ENCODE measurements around the gene ROR2. TPM values are rescaled to one million over a fixed set of nuclear protein-coding genes. Genes with fewer than 3 reads are reported as not detected.

Gene ROR2
- total and polyA plus RNA-seq, 2 donors (not counting 3 experiments of a cell fraction or from before 2014, with no cell fraction given), result not detected

GRCh38 chr9:91680106-91680505 lies 269.9 kb downstream of the ROR2 start:
- Histone ChIP-seq H3K79me2 (ENCODE audit: control insufficient read depth, insufficient read depth, low read length) (no peaks in the 10 kb centered on the region), H3K9me1 (replicated peaks; ENCODE audit: control insufficient read depth, extremely low read depth, insufficient read depth, low read length) (no peaks in the 10 kb centered on the region), H3K36me3 (ENCODE audit: control insufficient read depth in 2 of 2, extremely low read depth in 1 of 2, insufficient read depth in 2 of 2, low read length in 2 of 2) (no peaks in the 10 kb centered on the region), H3K9me3 (replicated peaks; ENCODE audit: control insufficient read depth, insufficient read depth, low read length) (no peaks in the 10 kb centered on the region), H2AFZ (ENCODE audit: low read depth, low read length) (no peak overlapping the region), H4K20me1 (replicated peaks; ENCODE audit: control insufficient read depth, extremely low read depth, insufficient read depth, low read length) (no peaks in the 10 kb centered on the region), H3K9ac (replicated peaks; ENCODE audit: extremely low read depth, insufficient read depth, low read length) (no peak overlapping the region), H3K4me3 (replicated peaks in 1 of 3; ENCODE audit: insufficient read depth in 1 of 3, low read depth in 1 of 3, low read length in 3 of 3) (no peak overlapping the region), H3K27me3 (ENCODE audit: control insufficient read depth in 2 of 2, insufficient read depth in 2 of 2, low read length in 2 of 2) (peaks cover 0 to 2% of the 10 kb centered on the region in 2 experiments), H3K4me1 (ENCODE audit: control insufficient read depth, extremely low read depth, insufficient read depth, low read length) (no peaks in the 10 kb centered on the region), H3K4me2 (ENCODE audit: insufficient read depth, low read length) (no peak overlapping the region), H3K27ac (ENCODE audit: insufficient read depth, low read depth, low read length) (no peak overlapping the region)
- dilution Hi-C loops (cut with MboI; ENCODE audit: extremely low pct_ligation_motif_present, low sequenced_read_pairs), result no loop called here
- FAIRE-seq (no peak), DNase-seq (ENCODE audit: low read depth, low spot score) (no peak)
- no TSS peak for BruUV-seq (replicated peaks)
- ChIA-PET POLR2A (interaction anchor here (0.6 kb wide), 1 partner anchor 22 kb away, joined by 3 read pairs; no protein-coding TSS in a partner anchor), CTCF (interaction anchor here (1.0 kb wide), 1 partner anchor 765 kb away, joined by 9 read pairs; no protein-coding TSS in a partner anchor)
- TF ChIP-seq EZH2 (IDR thresholded peaks at IDR 0.05; ENCODE audit: borderline replicate concordance, low read depth, low read length, severe bottlenecking) (no peak), GATA2 (IDR thresholded peaks at IDR 0.05; ENCODE audit: insufficient read depth, insufficient read length, low read depth, low read length) (no peak), FOS (IDR thresholded peaks at IDR 0.05; ENCODE audit: borderline replicate concordance, insufficient read depth, low read length) (no peak), JUN (IDR thresholded peaks at IDR 0.05; ENCODE audit: borderline replicate concordance, insufficient read depth, insufficient read length, low read depth) (no peak), MYC (IDR thresholded peaks at IDR 0.05; ENCODE audit: low read depth, low read length) (no peak), POLR2A (IDR thresholded peaks at IDR 0.05; ENCODE audit: low read depth, low read length) (no peak), POLR2AphosphoS5 (IDR thresholded peaks at IDR 0.05; ENCODE audit: insufficient read depth, low read depth, low read length) (no peak)
- TF ChIP-seq, protein P1, sequence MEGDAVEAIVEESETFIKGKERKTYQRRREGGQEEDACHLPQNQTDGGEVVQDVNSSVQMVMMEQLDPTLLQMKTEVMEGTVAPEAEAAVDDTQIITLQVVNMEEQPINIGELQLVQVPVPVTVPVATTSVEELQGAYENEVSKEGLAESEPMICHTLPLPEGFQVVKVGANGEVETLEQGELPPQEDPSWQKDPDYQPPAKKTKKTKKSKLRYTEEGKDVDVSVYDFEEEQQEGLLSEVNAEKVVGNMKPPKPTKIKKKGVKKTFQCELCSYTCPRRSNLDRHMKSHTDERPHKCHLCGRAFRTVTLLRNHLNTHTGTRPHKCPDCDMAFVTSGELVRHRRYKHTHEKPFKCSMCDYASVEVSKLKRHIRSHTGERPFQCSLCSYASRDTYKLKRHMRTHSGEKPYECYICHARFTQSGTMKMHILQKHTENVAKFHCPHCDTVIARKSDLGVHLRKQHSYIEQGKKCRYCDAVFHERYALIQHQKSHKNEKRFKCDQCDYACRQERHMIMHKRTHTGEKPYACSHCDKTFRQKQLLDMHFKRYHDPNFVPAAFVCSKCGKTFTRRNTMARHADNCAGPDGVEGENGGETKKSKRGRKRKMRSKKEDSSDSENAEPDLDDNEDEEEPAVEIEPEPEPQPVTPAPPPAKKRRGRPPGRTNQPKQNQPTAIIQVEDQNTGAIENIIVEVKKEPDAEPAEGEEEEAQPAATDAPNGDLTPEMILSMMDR (IDR thresholded peaks at IDR 0.05; ENCODE audit: extremely low read depth in 1 of 2, insufficient read depth in 1 of 2, low read depth in 1 of 2, low read length in 2 of 2), result no peak
- TF ChIP-seq, protein P2, sequence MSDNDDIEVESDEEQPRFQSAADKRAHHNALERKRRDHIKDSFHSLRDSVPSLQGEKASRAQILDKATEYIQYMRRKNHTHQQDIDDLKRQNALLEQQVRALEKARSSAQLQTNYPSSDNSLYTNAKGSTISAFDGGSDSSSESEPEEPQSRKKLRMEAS (IDR thresholded peaks at IDR 0.05; ENCODE audit: insufficient read depth, insufficient read length), result no peak
- intact Hi-C loops (cut with micrococcal nuclease), result loop anchor here (2.0 kb wide), 1 partner anchor 695 kb away; no protein-coding TSS in a partner anchor

Measured in endothelial cell of umbilical vein (primary cell).